ENCODE measurements around the gene DHRS4L2.
"Not testable (repeated sequence)": the region's sequence is repeated elsewhere in the genome, so short reads cannot be mapped to it uniquely, and the experiment has no call there.

DNA sequence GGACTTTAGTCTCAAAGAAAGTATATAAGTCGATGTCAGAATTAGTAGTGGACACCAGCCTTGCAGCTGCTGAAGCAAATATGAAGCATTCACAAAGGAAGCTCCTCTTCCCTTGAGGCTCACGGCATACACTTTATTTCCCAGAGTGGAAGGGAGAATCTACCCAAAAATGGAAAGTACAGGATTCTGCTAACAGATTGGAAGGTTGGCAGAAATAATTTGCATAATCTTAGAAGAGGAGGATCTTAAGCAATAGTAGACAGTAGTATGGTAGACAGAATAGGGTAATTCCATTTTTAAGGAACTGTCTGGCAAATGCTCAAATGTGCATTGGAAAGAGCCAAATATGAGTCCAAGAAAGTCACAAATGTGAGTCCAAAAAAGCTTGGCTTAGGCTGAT, 32.9 kb upstream of the DHRS4L2 start:
- not testable (repeated sequence) for TF ChIP-seq BRCA1 (IDR thresholded peaks at IDR 0.05; ENCODE audit: low read depth, low read length); SMC3 (IDR thresholded peaks at IDR 0.05; ENCODE audit: borderline replicate concordance, low read length); CREB1 (IDR thresholded peaks at IDR 0.05; ENCODE audit: low read depth); SRF (IDR thresholded peaks at IDR 0.05; ENCODE audit: low read depth in 2 of 2, low read length in 2 of 2); ASH2L (IDR thresholded peaks at IDR 0.05; ENCODE audit: borderline replicate concordance, low read depth); MXI1 (IDR thresholded peaks at IDR 0.05; ENCODE audit: low read depth, low read length); EZH2 (IDR thresholded peaks at IDR 0.05; ENCODE audit: borderline replicate concordance, control insufficient read depth, low read depth, low read length); NR2C1 (IDR thresholded peaks at IDR 0.05); EP300 (IDR thresholded peaks at IDR 0.05; ENCODE audit: borderline replicate concordance in 1 of 2, control insufficient read depth in 1 of 2, low read depth in 2 of 2, low read length in 2 of 2); JUND (IDR thresholded peaks at IDR 0.05; ENCODE audit: low read depth, low read length); CHD1 (IDR thresholded peaks at IDR 0.05; ENCODE audit: low read depth, low read length); GABPA (IDR thresholded peaks at IDR 0.05; ENCODE audit: low read depth)
- TF ChIP-seq, protein P1, sequence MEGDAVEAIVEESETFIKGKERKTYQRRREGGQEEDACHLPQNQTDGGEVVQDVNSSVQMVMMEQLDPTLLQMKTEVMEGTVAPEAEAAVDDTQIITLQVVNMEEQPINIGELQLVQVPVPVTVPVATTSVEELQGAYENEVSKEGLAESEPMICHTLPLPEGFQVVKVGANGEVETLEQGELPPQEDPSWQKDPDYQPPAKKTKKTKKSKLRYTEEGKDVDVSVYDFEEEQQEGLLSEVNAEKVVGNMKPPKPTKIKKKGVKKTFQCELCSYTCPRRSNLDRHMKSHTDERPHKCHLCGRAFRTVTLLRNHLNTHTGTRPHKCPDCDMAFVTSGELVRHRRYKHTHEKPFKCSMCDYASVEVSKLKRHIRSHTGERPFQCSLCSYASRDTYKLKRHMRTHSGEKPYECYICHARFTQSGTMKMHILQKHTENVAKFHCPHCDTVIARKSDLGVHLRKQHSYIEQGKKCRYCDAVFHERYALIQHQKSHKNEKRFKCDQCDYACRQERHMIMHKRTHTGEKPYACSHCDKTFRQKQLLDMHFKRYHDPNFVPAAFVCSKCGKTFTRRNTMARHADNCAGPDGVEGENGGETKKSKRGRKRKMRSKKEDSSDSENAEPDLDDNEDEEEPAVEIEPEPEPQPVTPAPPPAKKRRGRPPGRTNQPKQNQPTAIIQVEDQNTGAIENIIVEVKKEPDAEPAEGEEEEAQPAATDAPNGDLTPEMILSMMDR (IDR thresholded peaks at IDR 0.05 in 2 of 3, conservative IDR thresholded peaks at IDR 0.05 in 1 of 3; ENCODE audit: control insufficient read depth in 2 of 3, extremely low read depth in 1 of 3, insufficient read depth in 1 of 3, low read depth in 3 of 3, low read length in 3 of 3) = not testable (repeated sequence)
- TF ChIP-seq, protein P2, sequence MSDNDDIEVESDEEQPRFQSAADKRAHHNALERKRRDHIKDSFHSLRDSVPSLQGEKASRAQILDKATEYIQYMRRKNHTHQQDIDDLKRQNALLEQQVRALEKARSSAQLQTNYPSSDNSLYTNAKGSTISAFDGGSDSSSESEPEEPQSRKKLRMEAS (IDR thresholded peaks at IDR 0.05; ENCODE audit: low read depth, low read length) = not testable (repeated sequence)
